Stimulated activated CD4-positive, alpha-beta T cell treated with anti-CD3 and anti-CD28 coated beads, TNF-alpha, amount 100 ng/mL, for 4 hours (primary cell): ENCODE measurements around the gene FRMPD1.

Experiments
- DNase-seq, 3 experiments: peaks; one replicate each; pipeline ENCODE4 v3.0.0-alpha.2; 2020; ENCODE audit warnings: low read depth in 3 of 3

The FRMPD1 gene

GRCh38 chr9:37679649-37680402 is 29.1 kb downstream of the FRMPD1 start:
- no peak for DNase-seq

- no peak for DNase-seq
These were observed 32.2 kb downstream of the FRMPD1 start for GRCh38 chr9:37682951-37683350.

DNA sequence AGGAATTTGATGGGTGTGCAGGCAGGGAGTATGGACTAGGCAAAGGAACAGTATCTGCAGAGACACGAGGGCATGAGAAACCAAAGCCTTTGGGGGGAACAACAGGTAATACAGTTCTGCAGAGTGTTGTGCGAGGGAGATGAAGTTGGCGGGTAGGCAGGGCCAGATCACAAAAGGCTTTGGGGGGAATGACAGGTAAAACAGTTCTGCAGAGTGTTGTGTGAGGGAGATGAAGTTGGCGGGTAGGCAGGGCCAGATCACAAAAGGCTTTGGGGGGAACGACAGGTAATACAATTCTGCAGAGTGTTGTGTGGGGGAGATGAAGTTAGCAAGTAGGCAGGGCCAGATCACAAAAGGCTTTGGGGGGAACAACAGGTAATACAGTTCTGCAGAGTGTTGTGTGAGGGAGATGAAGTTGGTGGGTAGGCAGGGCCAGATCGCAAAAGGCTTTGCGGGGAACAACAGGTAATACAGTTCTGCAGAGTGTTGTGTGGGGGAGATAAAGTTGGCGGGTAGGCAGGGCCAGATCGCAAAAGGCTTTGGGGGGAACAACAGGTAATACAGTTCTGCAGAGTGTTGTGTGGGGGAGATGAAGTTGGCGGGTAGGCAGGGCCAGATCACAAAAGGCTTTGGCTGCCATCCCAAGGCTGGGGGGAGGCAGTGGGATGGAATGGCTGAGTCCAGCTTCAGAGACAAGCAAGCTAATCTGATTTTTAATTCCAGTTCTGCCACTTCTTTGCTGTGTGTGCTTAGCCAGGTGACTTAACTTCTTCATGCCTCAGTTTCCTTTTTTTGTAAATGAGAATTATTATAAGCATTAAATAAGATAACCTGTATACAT is 33.0 kb downstream of the FRMPD1 start:
- DNase-seq = no peak

GRCh38 chr9:37692622-37693221 is 42.0 kb downstream of the FRMPD1 start:
- DNase-seq = no peak

DNA sequence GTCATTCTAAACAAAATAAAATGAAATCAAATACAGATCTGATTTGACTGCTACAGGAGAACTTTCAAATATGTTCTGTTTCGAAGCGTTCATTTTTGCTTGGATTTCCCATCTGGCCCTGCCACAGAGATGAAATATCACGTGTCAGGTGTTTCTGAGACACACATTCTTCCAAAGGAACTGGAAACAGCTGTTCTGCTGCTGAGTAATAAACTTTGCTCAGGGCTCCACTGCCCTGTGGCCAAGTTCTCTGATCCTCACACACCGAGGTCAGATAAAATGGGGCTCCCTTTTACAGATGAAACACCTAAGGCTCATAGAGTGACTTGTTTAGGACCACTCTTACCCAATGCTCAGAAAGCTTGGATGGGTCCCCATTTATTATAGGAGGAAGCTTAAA is 42.5 kb downstream of the FRMPD1 start:
- no peak for DNase-seq

GRCh38 chr9:37694355-37694754 is 43.6 kb downstream of the FRMPD1 start:
- no peak for DNase-seq

DNA sequence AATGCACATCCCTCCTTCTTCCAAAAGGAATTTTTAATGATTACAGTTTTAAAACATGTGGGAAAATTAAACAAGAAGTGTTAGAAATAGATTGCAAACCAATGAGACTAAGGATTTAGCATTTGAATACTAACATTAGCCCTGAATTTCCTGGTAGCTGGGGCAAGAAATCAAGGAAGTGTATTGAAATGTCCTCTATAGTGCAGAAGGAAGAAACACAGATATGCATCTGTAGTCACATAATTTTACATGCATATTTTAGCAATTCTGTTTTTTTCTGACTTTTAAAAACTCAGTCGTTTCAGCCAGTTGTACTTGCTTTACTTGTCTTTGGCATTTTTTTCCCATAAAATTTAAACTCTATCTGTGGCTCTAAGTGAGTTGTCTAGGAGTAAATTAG is 45.8 kb downstream of the FRMPD1 start:
- no peak for DNase-seq

- no peak for DNase-seq
These were observed 49.4 kb downstream of the FRMPD1 start for GRCh38 chr9:37700131-37700530.

DNA sequence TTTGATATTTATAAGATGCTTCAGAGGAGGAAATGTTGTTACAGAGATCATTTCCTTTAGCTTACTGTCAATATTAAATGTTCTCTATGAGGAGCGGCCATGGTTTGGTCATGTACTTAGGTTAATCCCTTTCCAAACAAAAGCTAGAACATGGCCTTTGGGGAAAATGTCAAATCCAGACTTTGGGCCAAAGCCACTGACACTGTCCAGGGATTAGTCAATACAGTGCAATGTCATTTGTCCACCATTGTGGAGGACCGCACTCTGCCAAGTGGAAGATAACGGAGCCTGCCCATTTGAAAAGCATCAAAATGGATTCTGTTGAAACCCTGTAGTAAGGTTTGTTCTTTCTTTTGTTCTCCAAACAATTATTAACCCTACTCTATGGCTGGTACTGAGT is 50.1 kb downstream of the FRMPD1 start:
- DNase-seq = no peak

GRCh38 chr9:37705787-37706186 is 55.0 kb downstream of the FRMPD1 start:
- no peak for DNase-seq

DNA sequence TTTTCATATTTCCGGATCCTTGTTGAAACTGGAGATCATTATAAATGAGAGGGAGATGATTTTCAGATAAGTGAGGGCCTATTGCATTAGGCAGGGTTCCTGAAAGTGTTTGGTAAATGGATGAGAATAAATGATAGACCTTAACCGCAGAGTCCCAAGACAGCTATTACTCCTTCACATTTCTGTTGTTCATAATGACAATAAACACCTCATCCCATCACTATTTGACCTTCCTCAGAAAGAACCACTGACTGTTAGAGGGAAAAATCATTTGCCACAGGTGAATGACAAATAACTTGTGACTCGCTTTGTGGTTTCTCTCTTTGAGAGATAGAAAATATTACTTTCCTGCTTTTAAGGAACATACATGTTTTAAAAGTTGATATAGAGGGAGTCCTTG is 55.5 kb downstream of the FRMPD1 start:
- DNase-seq = no peak

DNA sequence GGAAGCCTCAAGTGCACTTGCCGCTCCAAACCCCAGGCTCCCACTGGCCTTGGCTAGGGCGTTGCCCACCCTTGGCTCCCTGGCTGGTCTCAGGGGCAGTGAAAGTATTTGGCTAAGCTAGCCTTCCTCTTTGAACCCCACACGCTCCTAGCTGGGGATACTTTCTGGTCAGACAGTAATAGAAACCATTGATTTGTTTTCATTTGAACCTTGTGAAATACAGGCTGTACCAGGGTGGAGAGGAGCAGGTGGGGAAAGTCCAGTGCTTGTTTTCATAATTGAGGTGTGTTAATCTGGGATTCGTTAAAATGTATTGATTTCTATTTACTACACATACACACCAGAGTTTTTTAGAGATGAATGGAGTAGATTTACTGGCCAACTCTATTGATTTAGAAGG is 57.0 kb downstream of the FRMPD1 start:
- no peak for DNase-seq

GRCh38 chr9:37710046-37710445 is 59.3 kb downstream of the FRMPD1 start:
- DNase-seq = no peak

GRCh38 chr9:37715260-37715659 is 64.5 kb downstream of the FRMPD1 start:
- DNase-seq = no peak

GRCh38 chr9:37715991-37716505 is 65.3 kb downstream of the FRMPD1 start:
- no peak for DNase-seq

- no peak for DNase-seq
These were observed 68.8 kb downstream of the FRMPD1 start for GRCh38 chr9:37719526-37719925.

GRCh38 chr9:37727013-37727412 is 76.3 kb downstream of the FRMPD1 start:
- no peak for DNase-seq

- DNase-seq = no peak
These were observed 78.7 kb downstream of the FRMPD1 start for GRCh38 chr9:37729499-37729898.

DNA sequence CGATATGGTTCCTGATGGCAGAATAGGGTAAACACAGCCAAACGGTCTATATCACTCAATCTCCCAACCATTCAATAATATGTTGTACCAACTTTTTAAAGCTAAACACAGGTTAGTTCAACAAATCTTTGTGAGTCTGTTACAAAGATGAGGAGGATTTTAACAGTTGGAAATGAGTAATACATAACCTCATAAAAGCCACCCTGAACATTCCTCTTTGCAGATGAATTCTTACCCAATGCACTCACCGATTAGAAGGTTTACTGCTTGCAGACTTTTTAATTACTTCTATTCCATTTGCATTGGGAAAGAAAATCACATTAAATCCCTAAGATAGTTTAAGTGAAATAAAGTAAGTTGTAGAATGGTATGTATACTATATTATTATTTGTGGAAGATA is 79.5 kb downstream of the FRMPD1 start:
- no peak for DNase-seq

DNA sequence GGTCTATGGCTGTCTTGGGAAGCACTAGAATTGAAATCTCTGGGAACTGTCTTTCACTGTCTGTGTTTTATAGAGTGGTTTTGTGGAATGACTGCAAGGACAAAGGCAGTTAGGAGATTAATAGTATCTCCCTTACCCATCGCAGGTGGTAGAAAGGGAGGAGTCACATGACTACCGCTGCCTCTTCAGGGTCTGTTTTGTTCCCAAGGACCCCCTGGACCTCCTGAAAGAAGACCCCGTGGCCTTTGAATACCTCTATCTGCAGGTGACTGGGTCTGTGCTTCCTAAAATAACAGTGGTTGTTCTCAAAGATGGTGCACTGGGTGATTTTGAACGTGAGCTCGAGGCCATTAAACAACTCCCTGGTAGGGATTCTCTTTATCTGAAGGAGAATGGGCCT is 80.1 kb downstream of the FRMPD1 start:
- DNase-seq = no peak

DNA sequence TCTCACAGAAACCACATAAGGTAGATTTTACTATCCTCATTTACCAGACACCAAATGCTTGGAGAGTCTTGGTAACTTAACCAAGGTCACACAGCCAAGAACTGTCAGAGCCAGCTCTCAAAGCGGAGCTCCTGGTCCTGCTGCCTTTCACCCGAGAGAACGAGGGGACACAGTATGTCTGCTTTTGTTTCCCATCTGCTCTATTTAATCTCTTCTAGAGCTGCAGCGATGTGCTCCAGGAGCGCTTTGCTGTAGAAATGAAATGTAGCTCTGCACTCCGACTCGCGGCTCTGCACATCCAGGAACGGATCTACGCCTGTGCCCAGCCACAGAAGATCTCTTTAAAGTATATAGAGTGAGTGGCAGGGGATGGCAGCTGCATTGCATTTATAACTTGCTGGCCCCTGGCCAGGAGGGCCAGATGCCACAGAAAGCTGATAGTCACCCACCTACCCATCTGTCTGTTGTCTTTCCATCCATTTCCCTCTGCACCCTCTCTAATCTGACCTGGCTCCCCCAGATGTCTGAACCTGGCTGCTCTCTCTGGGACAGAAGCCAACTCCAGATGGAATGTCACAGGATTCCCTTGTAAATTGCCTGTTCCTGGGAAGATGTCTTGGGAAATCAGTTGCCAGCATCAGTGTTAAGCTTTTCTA is 81.5 kb downstream of the FRMPD1 start:
- no peak for DNase-seq

- no peak for DNase-seq
These were observed 82.2 kb downstream of the FRMPD1 start for GRCh38 chr9:37732952-37733351.
